Mucosa of gallbladder (tissue), 1 donor: ENCODE measurements around the gene STX11. TPM values are rescaled to one million over a fixed set of nuclear protein-coding genes. Genes with fewer than 3 reads are reported as not detected.

Experiments used
- DNase-seq: peaks from one replicate; pipeline ENCODE4 v3.0.0-alpha.2; 2020; ENCODE audit warnings: low spot score
- total RNA-seq: library from RNA; stranded (reverse); gene quantifications from one replicate; pipeline ENCODE4 v1.2.1, GENCODE V29; 2021
- donor health status: DM: no; HTN: no; CAD: no.

Gene STX11
- total RNA-seq, 1 donor from 2014 or later, result 2.9 TPM

- no peak for DNase-seq
Observed at GRCh38 chr6:144141470-144141869, 8.8 kb upstream of the STX11 start.

- no peak for DNase-seq
Observed at GRCh38 chr6:144143106-144143505, 7.2 kb upstream of the STX11 start.

- no peak for DNase-seq
Observed at GRCh38 chr6:144143878-144144277, 6.4 kb upstream of the STX11 start.

GRCh38 chr6:144144996-144145395 is 5.3 kb upstream of the STX11 start:
- DNase-seq, result no peak

DNA sequence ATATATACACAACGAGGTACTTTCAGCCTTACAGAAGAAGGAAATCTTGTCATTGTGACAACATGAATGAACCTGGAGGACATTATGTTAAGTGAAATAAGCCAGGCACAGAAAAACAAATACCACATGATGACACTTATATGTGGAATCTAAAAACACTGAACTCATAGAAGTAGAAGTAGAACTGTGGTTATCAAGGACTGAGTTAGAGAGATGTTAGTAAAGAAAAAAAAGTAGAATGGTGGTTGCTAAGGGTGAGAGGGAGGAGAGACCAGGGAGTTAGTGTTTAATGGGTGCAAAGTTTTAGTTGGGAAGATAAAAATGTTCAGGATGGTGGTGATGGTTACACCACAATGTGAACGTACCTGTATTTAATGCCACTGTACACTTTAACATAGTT is 4.8 kb upstream of the STX11 start:
- DNase-seq, result no peak

GRCh38 chr6:144148886-144149285 is 1.4 kb upstream of the STX11 start:
- no peak for DNase-seq

- DNase-seq, result no peak
Observed at GRCh38 chr6:144149558-144149893, 791 bp upstream of the STX11 start.

DNA sequence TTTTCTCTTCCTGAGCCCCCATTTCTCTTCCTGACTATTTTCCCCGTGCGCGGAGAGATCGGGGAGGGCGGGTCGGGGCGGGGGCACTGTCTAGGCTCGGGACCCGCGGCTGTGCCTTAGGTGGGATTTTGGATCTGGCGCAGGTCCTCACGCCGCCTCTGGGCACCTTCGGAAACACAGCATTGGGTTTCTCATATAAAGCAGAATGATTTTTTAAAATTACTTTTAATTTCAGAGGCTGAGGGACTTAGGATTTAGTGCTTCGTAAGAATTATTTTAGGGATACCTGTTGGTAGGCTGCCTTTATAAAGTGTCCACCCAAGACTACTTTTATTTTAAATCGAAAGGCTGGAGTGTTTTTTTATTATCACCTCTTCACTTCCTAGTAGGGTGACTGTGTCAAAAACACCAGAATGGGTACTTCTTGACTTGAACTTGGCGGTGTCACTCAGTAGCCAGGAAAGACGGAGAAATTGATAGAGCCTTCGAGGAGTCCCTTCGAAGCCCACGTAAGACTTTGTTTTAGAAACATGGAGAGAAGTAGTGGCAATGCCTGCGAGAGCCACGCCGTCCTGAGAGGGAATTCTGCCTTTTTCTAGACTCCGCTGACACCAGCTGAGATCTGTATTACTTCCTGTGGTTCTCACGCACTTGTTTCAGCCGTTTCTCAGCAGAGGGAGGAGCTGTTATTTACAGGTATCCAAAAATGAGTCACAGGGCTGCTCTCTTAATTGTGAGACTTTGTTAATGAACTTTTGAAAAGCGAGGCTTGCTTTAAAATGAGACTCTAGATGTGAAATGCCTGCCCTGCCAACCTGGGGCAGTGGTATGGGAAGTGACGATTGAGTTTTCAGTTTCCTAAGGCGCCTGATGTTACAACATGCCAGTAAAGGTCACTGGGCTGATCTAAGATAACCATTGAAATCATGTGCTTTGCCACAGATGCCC is 667 bp downstream of the STX11 start:
- DNase-seq, result peak; percentile 13

DNA sequence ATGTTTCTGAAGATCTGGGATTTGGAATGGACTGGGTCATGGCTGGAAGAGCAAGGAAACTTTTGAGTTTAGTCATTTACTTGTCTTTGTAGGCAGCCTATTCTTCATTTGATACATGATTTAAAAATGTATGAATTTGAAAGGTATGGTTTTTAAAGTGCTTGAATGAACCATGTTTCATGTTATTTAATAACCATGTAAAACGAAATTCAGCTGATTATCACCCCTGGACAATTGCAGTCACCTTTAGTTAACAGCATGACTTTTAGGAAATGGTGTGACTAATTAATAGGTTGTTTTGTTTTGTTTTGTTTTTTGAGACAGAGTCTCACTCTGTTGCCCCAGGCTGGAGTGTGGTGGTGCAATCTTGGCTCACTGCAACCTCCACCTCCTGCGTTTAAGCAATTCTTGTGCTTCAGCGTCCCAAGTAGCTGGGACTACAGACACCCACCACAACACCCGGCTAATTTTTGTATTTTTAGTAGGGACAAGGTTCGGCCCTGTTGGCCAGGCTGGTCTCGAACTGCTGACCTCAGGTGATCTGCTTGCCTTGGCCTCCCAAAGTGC is 2.1 kb downstream of the STX11 start:
- DNase-seq, result no peak

DNA sequence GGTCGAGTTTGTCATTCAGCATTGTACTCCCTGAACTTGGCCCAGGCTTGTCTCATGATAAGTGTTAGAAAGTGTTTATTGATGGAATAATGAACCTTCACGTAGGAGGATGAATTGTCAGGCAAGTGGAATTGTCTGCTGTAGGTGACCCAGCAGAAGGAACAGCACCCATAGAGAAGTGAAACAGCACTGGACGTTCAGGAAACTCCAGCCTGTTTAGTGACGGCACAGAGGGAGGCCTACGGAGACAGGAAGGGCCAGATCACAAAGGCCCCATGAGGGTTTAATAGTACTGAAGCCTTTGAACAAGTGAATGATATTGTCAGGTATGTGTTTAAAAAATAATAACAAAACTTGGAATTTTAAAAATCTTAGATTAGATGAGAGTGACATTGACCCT is 2.9 kb downstream of the STX11 start:
- DNase-seq, result no peak

DNA sequence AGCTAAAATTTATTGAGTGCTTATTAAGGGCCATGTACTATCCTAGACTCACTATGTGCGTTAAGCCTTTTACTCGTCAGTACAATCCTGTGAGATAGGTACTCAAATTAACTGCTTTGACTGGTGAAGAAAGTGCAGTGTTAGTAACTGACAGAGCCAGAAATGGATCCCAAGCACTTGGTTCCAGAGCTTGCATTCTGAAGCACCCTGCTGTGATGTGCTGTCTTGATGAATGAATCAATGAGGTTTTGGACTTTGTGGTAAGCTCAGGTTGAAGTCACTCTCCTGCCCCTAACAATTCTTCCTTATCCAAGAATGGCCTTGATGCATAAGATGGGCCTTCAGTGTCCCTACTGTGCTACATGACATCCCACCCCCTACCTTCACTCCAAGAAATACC is 3.7 kb downstream of the STX11 start:
- DNase-seq, result no peak

GRCh38 chr6:144155529-144155928 is 5.2 kb downstream of the STX11 start:
- no peak for DNase-seq

DNA sequence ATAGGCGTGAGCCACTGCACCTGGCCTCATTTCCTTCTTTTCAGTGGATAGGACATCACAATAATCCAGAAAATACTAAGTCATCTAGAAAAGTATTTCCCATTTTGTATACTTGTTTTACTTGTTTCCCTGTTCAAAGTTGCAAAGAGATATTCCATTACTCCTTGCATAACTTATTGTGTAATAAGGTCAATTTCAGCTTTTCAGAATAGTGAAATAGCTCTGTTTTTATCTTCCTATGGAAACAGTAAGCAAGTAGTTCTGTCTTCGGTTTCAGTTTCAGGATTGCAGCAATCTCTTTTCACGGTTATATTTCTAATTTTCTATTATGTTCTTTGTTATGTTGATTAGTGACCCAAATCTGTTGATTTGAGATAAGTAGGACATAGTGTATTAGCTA is 6.0 kb downstream of the STX11 start:
- no peak for DNase-seq

DNA sequence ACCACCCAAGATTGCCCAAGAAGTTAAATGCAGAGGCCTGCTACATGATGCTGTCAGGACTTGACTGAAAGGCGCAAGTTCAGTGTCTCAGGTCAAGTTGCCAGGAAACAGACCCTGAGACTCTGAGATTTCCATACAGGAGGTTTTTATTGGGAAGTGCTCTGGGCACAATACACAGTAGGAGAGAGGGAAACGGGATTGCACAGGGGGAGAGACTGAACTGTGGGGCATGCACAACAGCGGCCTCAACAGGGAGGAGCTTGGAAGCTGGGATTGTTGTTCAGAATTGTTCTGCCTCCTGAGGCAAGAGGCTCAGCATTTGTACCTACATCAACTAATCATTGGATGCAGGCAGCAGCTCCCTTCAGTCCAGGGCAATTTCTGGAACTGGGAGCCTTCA is 6.7 kb downstream of the STX11 start:
- DNase-seq, result no peak

- no peak for DNase-seq
Observed at GRCh38 chr6:144158133-144158532, 7.8 kb downstream of the STX11 start.

DNA sequence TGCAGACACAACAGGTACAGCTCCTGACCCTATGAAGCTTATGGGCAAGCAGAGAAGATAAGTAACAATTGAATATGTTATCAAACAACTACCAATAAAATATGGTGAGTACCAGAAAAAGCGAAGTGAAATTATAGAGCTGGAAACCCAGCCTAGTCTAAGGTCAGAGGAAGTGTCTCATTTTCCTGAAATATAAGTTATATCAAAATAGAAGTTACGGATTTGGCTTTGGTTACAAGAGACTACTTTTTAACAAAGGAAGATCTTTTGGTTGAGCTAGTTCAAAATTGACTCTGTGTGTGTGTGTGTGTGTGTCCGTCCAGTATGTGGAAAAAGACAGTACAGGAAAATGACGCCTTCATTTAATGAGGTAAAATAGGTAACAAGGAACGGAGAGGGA is 8.9 kb downstream of the STX11 start:
- DNase-seq, result no peak

GRCh38 chr6:144159742-144160141 is 9.4 kb downstream of the STX11 start:
- no peak for DNase-seq

- DNase-seq, result no peak
Observed at GRCh38 chr6:144160431-144161005, 10.2 kb downstream of the STX11 start.

GRCh38 chr6:144161975-144162374 is 11.7 kb downstream of the STX11 start:
- no peak for DNase-seq

DNA sequence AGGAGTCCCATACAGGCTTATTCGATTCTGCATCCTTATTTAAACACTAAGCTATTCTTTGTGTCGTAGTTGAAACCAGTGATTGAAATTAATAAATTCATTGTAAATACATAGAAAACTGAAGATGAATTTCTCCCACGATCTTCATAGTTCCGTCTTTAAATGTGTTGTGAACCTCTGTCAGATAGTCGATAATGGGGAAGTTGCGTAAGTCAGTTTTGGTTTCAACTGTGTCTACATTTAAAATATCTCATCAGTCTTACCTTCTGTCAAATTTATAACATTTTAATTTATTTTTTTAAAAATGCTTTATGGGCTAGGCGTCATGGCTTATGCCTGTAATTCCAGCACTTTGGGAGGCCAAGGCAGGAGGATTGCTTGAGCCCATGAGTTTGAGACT is 12.7 kb downstream of the STX11 start:
- DNase-seq, result no peak

- no peak for DNase-seq
Observed at GRCh38 chr6:144165784-144166183, 15.5 kb downstream of the STX11 start.

DNA sequence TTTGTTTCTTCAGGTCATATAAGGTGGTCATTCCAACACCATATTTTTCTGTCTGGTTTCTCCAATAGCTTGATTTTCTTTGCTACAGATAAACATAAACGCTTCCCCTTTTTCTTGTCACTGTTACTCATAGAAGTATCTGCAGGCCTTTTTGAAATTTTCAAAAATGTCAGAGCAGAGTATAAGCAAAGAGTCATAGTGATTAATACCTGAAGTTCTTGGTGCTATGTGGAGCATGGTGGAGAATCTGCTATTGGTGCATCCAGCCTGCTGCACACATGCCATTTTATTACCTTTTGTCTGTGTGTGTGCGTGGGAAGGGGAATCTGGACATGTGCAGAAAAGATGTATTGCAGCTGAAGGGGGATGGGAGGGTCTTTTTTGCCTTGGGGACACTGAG is 19.7 kb downstream of the STX11 start:
- no peak for DNase-seq

DNA sequence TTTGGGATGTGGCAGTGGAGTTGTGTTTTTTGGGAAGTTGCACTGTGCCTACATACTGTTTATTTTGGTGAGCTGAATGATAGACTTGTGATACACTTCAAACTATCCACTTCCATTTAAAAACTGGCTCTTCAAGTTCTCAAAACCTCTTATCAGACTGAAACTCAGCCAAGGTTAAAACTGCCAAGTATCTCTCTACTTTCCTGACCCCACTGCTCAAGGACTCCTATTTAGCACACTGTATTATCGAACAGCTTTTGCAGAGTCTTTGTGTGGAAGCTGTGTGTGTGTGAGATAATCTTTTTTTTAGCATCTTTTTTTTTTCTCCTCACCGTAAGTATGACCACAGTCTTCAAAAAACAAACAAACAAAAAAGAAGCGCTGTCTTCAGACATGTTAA is 21.1 kb downstream of the STX11 start:
- DNase-seq, result no peak
